HCEC 1CT (cell line): Measurements from ENCODE around the gene PCSK1.
"Not testable (repeated sequence)": the region's sequence is repeated elsewhere in the genome, so short reads cannot be mapped to it uniquely, and the experiment has no call there.

Source experiments
- DNase-seq: peaks from one replicate; pipeline ENCODE4 v3.0.0-alpha.2; 2017

Gene PCSK1

DNA sequence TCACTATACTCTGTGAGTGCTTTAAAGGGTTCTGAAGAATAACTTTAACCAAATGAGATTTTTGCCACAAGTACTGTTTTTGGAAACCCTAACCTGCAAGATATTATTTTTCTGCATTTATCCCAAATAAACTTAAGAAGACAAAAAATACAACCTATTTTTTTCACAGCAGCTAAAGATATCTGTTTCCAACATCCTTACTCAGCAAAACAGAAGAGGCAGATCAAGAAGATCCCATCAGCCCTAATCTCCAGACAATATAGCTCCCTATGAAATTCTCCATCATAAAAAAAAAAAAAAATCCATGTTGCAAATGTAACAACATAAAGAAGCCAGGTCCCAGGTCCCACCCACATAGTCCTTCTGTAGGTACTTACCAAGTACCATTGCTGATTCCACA is 7.6 kb downstream of the PCSK1 start:
- no peak for DNase-seq

DNA sequence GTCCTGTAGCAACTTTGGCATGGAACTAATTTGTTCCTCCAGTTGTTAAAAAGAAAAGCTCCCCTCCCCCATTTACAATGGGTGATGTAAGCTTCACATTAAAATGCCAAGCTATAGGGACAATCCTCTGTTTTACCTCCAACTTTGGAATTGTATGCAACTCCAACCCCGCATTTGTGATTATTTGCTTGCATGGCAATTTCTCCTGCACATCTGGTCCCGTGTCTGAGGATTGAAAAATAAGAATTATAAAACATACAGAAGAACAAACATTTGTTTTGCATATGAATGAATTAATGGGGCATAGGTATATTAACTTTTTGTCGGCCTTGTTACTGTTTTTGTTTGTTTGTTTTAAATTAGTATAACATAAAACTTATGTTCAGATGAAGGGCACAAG is 17.2 kb downstream of the PCSK1 start:
- no peak for DNase-seq

DNA sequence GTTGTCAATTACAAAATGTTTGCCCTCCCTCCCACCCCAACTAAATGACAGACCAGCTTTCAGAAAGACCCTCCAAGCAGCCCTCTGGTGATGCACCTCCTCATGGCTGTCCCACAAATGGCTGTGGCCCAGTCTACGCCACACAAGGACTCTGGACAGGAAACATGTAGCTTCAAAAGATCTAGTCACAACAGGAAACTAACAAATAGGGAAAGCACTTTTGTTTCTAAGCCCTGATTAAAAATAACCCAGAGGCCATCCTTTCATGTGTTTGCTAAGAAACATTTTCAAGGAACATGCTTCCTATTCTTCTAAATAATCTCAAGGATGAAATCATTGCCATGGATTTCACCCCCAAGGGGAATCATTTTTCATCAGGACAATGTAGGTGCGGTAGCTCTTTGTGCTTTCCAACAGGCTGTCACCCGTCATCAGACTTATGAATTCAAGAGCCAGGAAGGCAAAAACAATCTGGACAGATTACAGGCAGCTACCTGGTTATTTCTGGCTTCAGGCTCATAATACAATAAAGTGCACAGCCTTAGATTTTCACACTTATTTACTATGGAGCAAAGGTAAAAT is 20.1 kb downstream of the PCSK1 start:
- no peak for DNase-seq

DNA sequence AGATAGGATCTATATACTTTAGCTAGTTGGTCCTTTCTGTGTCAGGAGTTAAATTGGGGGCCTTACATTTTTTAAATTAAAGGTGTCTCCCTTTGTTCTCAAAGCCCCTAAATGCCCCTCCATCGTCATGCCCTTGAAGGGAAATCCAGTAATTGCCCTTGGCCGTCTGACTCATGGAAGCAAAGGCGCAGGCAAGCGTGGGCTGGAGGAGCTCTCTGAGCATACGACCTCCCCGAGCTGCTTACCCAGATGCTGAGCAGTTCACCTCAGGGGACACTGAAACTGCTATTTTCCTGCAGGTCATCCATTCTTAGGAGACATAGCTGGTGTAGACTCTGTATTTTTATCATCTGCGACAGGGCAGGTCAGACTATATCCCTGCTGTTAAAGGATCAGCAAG is 23.0 kb downstream of the PCSK1 start:
- DNase-seq = no peak

DNA sequence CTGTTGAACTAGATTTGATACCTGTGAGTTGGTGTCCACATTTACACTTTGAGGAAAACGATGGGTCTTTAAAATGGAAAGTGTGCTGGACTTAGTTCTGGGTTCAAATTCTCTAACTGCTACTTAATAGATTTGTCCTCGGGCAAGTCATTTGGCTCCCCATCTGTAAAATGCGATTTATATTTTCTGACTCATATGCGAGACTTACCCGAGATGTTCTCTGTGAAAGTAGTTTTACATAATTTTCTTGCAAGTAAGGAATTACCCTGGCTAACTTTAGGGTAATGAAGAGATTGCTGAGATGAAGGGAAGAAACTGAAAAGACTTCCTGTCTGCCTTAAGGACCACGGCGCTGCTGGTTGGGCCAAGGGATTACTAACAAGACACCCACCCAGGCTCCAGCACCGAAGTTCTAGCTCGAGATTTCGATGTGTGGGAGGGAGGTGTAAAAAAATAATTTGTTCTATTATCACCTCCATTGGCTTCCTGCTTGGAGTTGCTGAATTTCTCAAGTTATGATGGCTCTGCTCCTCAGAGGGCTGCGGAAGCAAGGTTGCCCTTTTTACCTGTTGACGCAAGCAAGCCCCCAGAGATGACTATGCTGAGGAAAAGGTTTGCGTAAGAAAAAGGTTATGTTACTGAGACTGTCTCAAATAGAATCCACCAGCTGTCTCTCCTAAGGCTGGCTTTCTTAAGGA is 24.1 kb downstream of the PCSK1 start:
- DNase-seq = no peak

DNA sequence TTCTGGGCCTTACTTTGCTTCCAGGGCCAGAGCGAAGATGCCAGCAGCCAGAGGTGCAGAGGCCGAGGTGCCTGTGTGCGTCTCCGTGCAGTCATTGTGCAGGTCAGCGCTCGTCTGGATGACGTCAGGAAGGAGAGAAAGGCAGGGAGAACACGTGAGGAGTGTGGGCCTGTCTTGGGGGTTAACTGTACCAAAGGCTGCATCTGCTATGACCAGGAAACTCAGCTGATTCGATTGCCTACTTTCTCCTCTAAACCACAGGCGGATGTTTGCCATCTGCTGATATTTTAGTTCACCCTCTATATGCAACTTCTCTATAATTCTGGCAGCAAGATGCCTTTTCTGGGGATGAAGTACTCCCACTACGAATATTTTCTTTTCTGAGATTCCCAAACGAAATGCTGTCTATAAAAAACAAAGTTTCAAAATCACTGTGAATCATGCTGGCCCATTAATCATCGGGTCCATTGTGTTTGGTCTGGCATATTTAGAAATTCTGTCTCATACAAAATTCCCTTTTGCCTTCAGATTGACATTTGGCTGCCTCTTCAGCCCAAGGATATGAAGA is 24.8 kb downstream of the PCSK1 start:
- DNase-seq = peak; percentile 66

DNA sequence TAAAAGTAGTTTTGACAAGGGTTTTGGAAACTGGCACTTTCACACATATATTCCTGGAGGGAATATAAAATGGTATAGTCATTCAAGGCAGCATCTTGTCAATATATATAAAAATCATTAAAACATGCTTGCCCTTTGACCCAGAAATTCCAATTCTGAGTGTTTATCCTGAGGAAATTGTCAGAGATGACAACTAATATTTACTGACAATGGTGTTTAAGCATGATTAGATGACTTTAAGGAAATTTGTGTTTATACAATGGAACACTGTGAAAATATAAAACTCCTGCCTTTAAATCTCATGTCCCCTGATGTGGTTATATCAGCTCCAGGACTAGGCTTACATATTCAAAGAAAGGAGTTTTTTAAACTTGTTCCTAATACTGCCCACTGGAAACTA is 25.6 kb downstream of the PCSK1 start:
- no peak for DNase-seq

DNA sequence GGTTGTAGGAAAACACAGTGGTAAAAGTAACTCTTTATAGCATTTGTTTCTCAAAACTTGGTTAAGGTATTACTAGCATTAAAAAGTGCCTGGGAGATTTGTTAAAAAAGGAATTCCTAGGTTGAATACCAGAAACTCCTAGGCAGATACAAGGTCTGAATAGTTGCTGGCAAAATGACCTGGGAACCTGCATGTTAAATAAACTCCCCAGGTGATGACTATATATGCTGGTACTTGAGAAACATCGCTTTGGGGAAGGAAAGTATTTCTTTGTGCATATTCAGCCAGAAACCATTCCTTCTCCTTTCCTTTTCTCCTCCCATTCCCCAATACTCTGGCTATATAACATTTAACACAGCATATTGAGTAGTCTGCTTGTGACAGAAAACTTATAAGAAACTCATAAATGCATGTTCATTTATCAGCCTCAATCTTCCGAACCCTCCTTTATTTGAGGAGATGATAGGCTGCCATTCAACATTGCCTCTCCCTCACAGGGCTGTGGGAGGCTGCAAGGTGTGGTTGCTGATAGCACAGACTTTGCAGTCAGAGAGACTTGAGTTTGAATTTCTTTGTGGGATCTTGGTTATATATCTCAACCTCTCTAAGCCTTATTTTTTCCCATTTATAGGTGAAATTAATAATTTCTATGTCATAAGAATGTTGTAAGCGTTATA is 28.7 kb downstream of the PCSK1 start:
- no peak for DNase-seq

DNA sequence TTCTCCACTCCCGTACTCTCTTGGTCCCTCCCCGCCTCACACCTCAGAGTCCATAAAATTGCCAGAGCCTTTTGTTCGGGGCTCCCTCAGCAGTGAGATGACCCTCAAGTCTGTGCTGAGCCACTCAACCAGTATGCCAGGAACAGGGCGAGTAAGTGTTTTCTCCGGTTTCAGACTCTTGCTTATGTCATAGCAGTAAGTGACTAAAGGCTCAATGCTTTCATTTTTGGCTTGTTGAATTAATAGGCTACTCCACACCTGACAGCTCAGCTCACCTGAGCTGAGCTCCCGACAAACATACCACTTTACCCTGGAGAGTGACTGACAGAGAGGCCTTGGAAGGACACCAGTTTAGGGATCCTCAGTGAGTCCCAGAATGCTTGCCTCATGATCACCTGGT is 30.5 kb downstream of the PCSK1 start:
- DNase-seq = no peak

DNA sequence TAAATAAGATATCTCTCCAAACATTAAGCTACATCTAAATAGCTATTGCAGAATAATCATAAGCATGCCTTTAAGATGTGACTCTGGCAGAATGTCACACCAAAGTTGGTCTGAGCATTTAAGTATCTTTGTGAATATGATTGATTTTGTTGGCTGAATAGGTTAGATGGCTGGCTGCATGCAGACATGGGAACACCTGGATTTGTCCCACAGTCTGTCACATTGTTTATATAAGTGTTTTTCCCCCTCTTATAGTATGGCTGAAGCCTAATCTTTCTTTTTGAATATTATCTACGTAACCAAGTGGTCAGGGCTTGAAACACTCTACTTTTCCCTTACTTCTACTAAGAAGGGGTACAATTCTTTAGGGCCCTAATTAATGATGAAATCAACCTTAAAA is 36.2 kb downstream of the PCSK1 start:
- DNase-seq = no peak

DNA sequence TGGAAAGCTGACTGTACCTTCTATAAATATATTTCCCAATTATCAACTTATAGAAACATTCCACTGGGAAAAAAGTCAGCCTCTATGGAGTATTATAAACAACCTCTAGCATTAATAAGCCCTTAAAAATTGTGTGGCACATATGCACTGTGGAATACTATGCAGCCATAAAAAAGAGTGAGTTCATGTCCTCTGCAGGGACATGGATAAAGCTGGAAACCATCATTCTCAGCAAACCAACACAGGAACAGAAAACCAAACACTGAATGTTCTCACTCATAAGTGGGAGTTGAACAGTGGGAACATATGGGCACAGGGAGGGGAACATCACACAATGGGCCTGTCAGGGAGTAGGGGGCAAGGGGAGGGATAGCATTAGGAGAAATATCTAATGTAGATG is 37.8 kb downstream of the PCSK1 start:
- not testable (repeated sequence) for DNase-seq

DNA sequence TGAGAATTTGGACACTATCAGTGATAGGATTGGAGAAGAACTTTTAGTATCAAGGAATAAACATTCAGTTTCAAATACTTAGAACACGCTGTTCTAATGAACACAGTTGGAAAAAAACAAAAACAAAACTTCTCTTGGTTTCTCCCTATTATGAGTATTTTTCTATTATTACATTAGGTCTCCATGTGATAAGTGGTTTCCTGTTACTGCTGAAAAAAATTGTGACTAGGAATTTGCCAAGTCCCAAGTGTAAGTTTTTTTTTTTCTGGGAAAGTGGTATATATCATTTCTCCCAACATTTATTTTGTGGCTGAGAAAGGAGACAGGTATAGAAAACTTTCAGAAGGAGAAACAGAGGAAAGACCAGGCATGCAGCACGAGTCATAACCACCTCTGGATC is 41.1 kb downstream of the PCSK1 start:
- no peak for DNase-seq

DNA sequence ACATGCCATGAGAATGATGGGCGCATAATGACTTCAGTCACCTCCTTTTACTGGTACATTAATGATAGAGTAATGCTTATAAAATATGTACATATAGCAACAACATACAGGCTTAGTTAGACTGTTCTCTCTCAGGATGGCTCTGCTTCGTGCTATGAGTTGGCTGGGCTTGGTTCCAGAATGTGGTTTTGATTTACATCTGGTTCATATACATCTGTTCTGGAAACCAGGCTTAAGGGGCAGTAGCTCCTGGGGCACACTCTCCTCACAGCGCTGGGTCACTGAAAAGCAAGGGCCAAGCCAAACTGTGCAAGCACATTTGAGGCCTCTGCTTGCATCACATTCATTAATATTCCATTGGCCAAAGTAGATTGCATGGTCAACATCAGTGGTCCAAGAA is 44.9 kb downstream of the PCSK1 start:
- DNase-seq = peak; percentile 26

DNA sequence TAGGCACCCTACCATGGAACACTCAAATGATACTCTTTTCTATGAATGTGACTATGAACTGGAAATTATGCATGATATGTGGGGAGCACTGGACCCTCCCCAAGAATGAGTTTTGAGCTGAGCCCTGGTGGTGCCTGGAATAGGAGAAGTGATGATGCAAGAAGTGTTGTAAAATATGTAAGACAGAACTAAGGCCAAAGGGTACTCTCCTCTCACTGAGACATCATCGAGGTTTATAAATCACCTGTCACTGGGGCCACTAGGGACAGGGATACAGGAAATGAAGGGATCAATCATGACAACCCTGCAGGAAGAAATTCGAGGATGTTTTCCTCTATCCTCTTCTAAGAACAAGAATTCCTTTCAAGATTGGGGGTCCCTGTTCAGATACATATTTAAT is 45.4 kb downstream of the PCSK1 start:
- DNase-seq = no peak

DNA sequence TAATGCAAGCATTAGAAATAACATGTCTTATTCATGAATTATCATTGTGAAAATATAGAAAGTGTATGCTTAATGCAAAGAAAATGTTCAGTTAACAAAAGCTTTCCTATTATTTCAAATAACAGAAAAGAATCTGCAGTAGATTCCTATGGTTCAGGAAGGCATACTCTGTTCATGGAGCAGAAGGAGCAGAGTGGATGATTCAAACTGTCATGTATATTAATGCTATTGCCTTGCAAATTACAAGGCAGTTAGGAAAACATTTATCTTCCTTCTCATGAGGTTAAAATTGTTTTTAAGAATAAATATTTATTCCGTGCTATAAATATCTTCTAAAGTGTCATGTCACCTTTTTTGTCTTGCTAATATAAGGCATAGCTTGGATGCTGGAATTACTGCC is 47.5 kb downstream of the PCSK1 start:
- DNase-seq = no peak

DNA sequence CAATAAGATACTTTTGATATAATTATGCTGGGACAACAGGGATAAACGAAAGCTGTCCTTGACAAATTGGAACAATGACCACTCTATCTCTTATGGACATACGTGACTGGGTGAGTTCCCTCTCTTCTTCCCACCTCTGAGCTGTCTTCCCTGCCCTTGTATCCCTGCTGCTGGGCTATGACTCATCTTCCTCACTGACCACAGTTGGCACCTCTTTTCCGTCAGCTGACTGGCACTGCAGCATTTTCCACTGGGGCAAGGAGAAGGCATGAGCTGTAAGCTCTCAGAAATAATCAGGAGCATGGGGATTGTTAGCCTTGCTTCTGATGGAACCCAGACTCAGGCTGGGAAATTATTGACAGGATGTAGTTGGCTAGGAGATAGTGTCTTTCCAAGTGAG is 48.7 kb downstream of the PCSK1 start:
- DNase-seq = peak; percentile 79

DNA sequence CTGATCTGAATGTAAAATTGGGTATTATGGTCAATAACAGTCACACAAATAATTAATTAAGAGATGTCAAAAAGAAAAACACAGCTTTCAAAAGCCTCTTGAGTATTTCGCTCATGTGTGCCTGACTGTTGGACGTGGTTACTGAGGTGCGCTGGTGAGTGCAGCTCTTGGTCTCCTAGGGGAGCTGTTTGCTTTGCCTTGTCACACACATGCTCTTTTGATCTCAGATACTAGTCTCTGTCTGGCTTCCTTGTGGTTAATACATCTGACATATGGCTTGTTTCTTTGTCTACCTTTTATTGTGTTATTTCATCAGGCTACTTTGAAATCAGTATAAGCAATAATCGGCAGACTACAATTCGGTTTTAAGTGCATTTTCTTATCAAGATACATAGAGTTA is 51.5 kb downstream of the PCSK1 start:
- no peak for DNase-seq

DNA sequence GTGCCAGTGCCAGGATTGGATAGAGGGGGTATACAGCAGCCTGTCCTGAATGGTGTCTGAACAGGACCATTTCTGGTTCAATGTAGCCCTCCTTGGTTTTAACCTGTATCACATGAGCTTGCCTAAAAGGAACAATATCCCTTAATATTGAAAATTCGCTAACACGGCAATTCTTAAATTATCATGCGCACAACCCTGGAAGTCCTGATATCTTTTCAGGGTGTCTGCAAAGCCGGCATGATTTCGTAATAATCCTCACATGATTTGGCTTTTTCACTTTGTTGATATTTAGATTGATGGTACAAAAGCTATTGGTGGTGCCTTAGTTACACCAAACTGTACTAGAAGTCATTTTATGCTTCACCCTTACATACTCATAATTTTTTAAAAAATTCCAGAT is 53.2 kb downstream of the PCSK1 start:
- DNase-seq = no peak

DNA sequence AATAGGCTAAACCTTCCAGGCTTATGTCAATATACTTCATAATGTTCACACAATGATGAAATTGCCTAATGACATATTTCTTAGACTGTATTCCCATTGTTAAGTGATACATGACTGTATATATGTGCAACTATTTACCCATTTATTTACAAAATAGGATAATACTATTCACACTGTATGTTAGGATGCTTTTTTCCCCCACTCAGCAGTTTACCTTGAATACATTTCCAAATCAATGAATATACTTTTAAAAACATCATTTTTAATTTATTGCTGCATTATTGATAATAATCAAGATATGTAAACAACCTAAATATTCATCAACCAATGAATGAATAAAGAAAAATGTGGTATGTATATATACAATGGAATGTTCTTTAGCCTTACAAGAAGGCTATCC is 55.5 kb downstream of the PCSK1 start:
- no peak for DNase-seq

DNA sequence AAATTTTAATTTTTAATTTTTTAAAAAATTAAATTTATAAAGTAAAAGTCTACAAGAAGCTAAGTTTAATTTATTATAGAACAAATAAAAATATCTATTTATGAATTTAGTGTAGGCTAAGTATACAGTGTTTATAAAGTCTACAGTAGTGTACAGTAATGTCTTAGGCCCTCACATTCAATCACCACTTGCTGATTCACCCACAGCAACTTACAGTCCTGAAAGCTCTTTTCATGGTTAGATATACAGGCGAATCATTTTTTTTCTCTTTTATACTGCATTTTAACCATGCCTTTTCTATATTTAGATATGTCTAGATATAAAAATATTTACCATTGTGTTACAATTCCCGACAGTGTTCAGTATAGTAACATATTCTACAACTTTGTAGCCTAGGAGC is 55.9 kb downstream of the PCSK1 start:
- no peak for DNase-seq

DNA sequence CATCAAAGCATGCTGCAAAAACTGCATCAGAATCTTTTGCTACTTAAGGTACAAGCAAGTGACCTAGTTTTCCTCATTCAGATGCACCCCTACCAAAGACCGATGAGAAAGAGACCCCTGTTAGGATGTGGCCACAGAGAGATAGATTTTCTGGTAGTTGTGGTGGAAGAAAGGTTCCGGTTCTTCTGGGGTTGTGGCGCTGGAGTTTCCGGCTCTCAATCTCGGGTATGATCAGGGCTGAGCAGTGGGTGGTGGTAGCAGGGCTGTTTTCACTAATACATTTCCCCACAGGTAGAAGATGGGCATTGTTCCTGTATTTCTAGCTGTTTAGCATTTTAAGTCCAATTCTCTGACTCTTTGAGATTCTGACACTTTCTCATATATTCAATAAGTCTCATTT is 58.4 kb downstream of the PCSK1 start:
- no peak for DNase-seq

DNA sequence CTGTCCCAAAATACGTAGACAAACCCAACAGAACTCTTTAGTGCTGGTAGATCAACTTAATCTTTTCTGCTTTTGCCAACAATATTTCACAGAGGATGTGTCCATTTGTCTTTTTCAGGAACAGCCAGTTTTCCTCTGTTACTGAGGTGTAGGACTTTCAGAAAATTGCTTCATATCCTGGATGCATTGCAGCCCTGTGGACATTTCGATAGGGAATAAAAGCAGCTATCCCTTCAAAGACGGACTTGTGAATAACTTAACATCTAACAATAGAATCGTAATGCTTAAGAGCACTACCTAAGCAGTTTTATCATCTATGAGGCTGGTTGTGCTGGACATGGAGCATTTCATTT is 59.7 kb downstream of the PCSK1 start:
- DNase-seq = no peak

DNA sequence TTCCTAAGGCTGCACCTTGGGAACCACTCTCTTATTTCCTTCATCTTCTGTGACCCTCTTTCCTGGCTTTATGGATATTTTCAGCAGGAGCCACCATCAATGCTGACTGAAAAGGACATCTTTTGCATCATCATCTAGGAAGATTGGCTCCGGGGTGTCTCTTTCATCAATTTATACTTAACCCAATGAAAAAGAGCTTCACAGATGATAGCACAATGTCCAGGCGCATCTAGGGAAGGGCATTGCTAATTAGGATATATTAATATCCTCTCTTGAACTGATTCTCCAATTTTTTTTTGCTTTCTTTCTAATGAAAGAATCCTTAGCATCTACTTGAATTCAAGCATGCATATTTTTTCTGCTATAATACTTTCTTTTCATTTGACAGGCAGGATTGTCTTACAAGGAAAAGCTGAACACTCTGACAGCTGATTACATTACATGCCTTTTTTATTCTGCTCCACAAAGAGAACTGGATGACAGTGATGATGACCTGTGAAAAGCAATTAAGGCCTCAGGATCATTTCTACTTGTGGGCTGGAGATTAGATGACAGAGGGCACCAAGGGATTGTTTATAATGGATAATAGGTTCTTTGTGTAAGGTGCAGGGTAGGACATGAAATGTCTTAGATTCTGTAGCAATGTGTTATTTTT is 60.2 kb downstream of the PCSK1 start:
- no peak for DNase-seq

DNA sequence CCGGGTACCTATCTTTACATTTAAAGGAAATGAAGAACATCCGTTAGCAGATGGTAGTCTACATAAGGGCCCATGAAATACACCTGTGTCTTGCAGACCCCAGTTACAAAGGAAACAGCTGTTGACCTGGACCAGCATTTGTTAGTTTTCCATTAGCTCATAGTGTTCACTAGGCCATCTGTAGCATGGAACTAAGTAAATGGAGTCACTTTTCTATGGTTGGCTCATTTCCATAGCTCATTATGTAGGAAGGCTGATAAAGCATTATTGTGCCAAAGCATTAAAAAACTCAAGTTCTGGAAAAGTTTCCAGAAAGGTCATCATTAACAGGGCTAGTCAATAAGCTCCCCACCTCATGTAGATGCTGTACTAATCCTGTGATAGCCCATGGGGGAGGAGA is 62.1 kb downstream of the PCSK1 start:
- DNase-seq = no peak
